Uterus (tissue), 4 donors: ENCODE measurements around the gene MAD1L1. TPM values are rescaled to one million over a fixed set of nuclear protein-coding genes. Genes with fewer than 3 reads are reported as not detected.

Experiments
- DNase-seq, 2 donors: peaks; one replicate each; pipeline ENCODE4 v3.0.0-alpha.2; 2019 to 2020
- H3K27ac ChIP-seq, 2 donors: fragments of 200-600 bp; sonication (generic); 1 replicate in 1 of 2; 2 replicates in 1 of 2; pipeline ENCODE4 v1.5.1; 2016 to 2018
- H3K27me3 ChIP-seq, 2 donors: fragments of 200-600 bp; sonication (generic); one replicate each; pipeline ENCODE4 v1.5.1; 2018 to 2019; ENCODE audit warnings: control low read depth in 1 of 2
- H3K36me3 ChIP-seq, 2 donors: fragments of 200-600 bp; sonication (generic); one replicate each; pipeline ENCODE4 v1.5.1; 2019; ENCODE audit warnings: control low read depth in 1 of 2
- H3K4me1 ChIP-seq, 2 donors: fragments of 200-600 bp; sonication (generic); one replicate each; pipeline ENCODE4 v1.5.1; 2018 to 2019; ENCODE audit warnings: control low read depth in 1 of 2
- H3K4me3 ChIP-seq, 2 donors: fragments of 200-600 bp; sonication (generic); 1 replicate in 1 of 2; 2 replicates in 1 of 2; pipeline ENCODE4 v1.5.1; 2018 to 2019; ENCODE audit warnings: mild to moderate bottlenecking in 1 of 2
- H3K9me3 ChIP-seq, 2 donors: fragments of 200-600 bp; sonication (generic); one replicate each; pipeline ENCODE4 v1.5.1; 2019; ENCODE audit warnings: control low read depth in 1 of 2
- CTCF ChIP-seq, 4 experiments: fragments of 200-600 bp in 2 of 4; fragments of 450-650 bp in 2 of 4; sonication (generic) in 2 of 4; IDR thresholded peaks; one replicate each; pipeline ENCODE4 v1.5.1; 2016 to 2019; ENCODE audit warnings: antibody characterized with exemption in 4 of 4, mild to moderate bottlenecking in 2 of 4, moderate library complexity in 1 of 4
- POLR2A ChIP-seq, 2 donors: fragments of 450-650 bp; IDR thresholded peaks; one replicate each; pipeline ENCODE4 v1.6.1; 2016; ENCODE audit warnings: antibody characterized with exemption in 2 of 2, mild to moderate bottlenecking in 1 of 2, moderate library complexity in 1 of 2
- intact Hi-C: fragments of 100-400 bp; cut with DNase I; formaldehyde crosslinking; loops from one replicate; pipeline ENCODE4 v1.15.1; 2023; ENCODE audit warnings: low total_unique reads
- total RNA-seq, 4 donors: library from RNA; depleted of rRNA in 3 of 4; stranded (reverse); fragments of >200 nt in 3 of 4; gene quantifications; one replicate each; pipeline versions ENCODE4 v1.1.0 to v1.2.4, GENCODE V29; 2014 to 2023
- donor health status: DM: yes; HTN: yes; CAD: no.

MAD1L1 gene
- total RNA-seq, 4 donors from 2014 or later = 13.3 to 37.4 (median 33.1) TPM

DNA sequence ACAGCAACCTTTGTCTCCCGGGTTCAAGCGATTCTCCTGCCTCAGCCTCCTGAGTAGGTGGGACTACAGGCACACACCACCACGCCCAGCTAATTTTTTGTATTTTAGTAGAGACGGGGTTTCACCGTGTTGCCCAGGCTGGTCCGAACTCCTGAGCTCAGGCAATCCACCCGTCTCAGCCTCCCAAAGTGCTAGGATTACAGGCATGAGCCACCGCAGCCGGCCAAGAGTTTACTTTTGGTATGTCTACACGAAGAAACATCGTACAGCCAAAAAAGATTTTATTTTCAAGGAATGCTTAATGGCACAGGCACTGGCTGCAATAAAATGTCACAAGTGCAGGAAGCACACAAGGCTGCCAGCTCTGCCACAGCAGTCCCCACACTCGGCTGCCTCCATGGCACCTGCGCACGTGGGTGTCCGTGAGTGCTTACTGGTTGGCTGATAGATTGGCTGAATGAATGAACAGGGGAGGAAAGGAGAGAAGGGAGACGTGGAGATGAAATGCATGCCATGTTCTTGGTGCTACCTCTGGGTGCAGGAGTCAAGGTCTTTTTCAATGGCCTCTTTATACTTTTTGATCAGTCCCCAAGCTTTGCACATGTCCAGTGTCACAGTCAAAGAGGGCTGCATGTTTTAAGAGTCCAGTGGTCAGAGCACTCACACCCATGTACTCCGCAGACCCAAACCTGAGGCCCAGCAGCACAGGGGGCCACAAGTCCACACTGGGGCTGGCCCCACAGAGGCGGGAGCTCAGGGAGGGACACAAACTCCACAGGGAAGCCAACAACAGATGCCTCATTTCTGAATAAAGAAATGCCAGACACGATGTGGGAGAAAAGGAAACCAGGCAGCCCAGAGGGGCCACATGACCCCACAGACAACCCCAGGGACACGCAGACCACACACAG is 198.2 kb downstream of the MAD1L1 start:
- H3K4me3 ChIP-seq = no peak overlapping the region
- no peak for TF ChIP-seq CTCF (IDR thresholded peaks at IDR 0.05)
- no peak for TF ChIP-seq POLR2A (IDR thresholded peaks at IDR 0.05)
- no peak overlapping the region for H3K27ac ChIP-seq
- no peak for DNase-seq
- H3K4me1 ChIP-seq = no peaks in the 10 kb centered on the region
- H3K27me3 ChIP-seq = no peaks in the 10 kb centered on the region
- no peaks in the 10 kb centered on the region for H3K9me3 ChIP-seq
- intact Hi-C loops = no loop called here
- H3K36me3 ChIP-seq = no peaks in the 10 kb centered on the region

DNA sequence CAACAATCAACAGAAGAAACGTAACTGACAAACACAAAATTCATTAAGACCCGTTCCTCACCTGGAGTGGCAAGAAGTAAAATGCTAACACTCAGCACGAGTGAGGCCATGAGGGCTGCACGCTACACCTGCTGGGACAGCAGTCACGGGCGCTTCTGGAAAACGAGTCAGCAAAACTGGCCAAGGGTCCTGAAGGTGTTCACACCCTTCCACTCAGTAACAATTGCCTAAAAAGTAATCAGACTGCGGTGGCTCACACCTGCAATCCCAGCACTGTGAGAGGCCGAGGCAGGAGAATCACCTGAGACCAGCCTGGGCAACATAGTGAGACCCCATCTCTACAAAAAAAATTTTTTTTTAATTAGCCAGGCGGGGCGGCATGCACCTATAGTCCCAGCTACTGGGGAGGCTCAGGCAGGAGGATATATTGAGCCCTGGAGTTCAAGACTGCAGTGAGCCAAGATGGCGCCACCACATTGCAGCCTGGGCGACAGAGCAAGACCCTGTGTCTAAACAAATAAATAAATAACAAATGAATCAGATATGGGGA is 199.1 kb downstream of the MAD1L1 start:
- intact Hi-C loops = no loop called here
- Histone ChIP-seq H3K4me3 (no peak overlapping the region), H3K36me3 (no peaks in the 10 kb centered on the region), H3K9me3 (no peaks in the 10 kb centered on the region), H3K4me1 (no peaks in the 10 kb centered on the region), H3K27me3 (no peaks in the 10 kb centered on the region), H3K27ac (no peak overlapping the region)
- TF ChIP-seq CTCF (IDR thresholded peaks at IDR 0.05) (no peak), POLR2A (IDR thresholded peaks at IDR 0.05) (no peak)
- no peak for DNase-seq

- TF ChIP-seq POLR2A (IDR thresholded peaks at IDR 0.05) = no peak
- no peak for TF ChIP-seq CTCF (IDR thresholded peaks at IDR 0.05)
- no peaks in the 10 kb centered on the region for H3K27me3 ChIP-seq
- no peak overlapping the region for H3K27ac ChIP-seq
- intact Hi-C loops = no loop called here
- no peaks in the 10 kb centered on the region for H3K4me1 ChIP-seq
- DNase-seq = no peak
- H3K4me3 ChIP-seq = no peak overlapping the region
- no peaks in the 10 kb centered on the region for H3K9me3 ChIP-seq
- no peaks in the 10 kb centered on the region for H3K36me3 ChIP-seq
Measured at GRCh38 chr7:2032876-2033407, 199.8 kb downstream of the MAD1L1 start.

- Histone ChIP-seq H3K9me3 (no peaks in the 10 kb centered on the region), H3K4me1 (no peaks in the 10 kb centered on the region), H3K27me3 (no peaks in the 10 kb centered on the region), H3K4me3 (no peak overlapping the region), H3K36me3 (no peaks in the 10 kb centered on the region), H3K27ac (no peak overlapping the region)
- intact Hi-C loops = no loop called here
- TF ChIP-seq CTCF (IDR thresholded peaks at IDR 0.05) (no peak), POLR2A (IDR thresholded peaks at IDR 0.05) (no peak)
- no peak for DNase-seq
Measured at GRCh38 chr7:2032030-2032875, 200.5 kb downstream of the MAD1L1 start.
